SK-N-SH (cell line): ENCODE measurements around the gene AP4S1. TPM values are rescaled to one million over a fixed set of nuclear protein-coding genes. Genes with fewer than 3 reads are reported as not detected.

Experiments used
- CTCF ChIA-PET: fragments of 300-600, 350-600 bp; formaldehyde crosslinking; extraction: SDS; loops from one replicate; lab custom pipeline; 2021; lab: Yijun Ruan, JAX
- POLR2A ChIA-PET: fragments of 350-600 bp; sonication (Branson Sonifier 250); formaldehyde crosslinking; extraction: SDS; loops from one replicate; lab custom pipeline; 2020; ENCODE audit warnings: antibody characterized with exemption, inconsistent platforms; lab: Yijun Ruan, JAX
- DNase-seq: peaks from one replicate; pipeline ENCODE4 v3.0.0; 2012
- H2AFZ ChIP-seq: fragments of 200-600 bp; sonication (generic); 2 replicates; pipeline ENCODE4 v1.8.1; 2016; ENCODE audit warnings: antibody characterized with exemption, mild to moderate bottlenecking, low read depth
- H3F3A ChIP-seq: fragments of 200-600 bp; sonication (generic); replicated peaks from 2 replicates; pipeline ENCODE3; 2016; ENCODE audit warnings: antibody characterized with exemption, mild to moderate bottlenecking; ENCODE audit not compliant: insufficient read depth
- H3K27ac ChIP-seq, 2 experiments: fragments of 200-500 bp in 1 of 2; fragments of 200-600 bp in 1 of 2; sonication (Bioruptor generic) in 1 of 2; sonication (generic), shearing (Covaris generic) in 1 of 2; 2 replicates each; pipeline versions ENCODE4 v1.5.1 to v1.6.1; 2014 to 2016; ENCODE audit warnings: low read depth in 2 of 2, inconsistent platforms in 1 of 2, low read length in 1 of 2, mild to moderate bottlenecking in 1 of 2, mixed read lengths in 1 of 2
- H3K27me3 ChIP-seq: fragments of 200-600 bp; sonication (generic), shearing (Covaris generic); 2 replicates; pipeline ENCODE4 v1.6.1; 2016; ENCODE audit warnings: mixed run types; ENCODE audit not compliant: insufficient read depth
- H3K36me3 ChIP-seq, 2 experiments: fragments of 200-500 bp in 1 of 2; fragments of 200-600 bp in 1 of 2; sonication (Bioruptor generic) in 1 of 2; sonication (generic) in 1 of 2; replicated peaks in 1 of 2; 2 replicates each; pipeline versions ENCODE3 to v1.5.1; 2014 to 2016; ENCODE audit warnings: low read length in 1 of 2, mild to moderate bottlenecking in 1 of 2; ENCODE audit not compliant: insufficient read depth in 2 of 2, control insufficient read depth in 1 of 2
- H3K4me1 ChIP-seq, 2 experiments: fragments of 200-500 bp in 1 of 2; fragments of 200-600 bp in 1 of 2; sonication (Bioruptor generic) in 1 of 2; sonication (generic), shearing (Covaris generic) in 1 of 2; 2 replicates each; pipeline versions ENCODE4 v1.5.1 to v1.6.1; 2014 to 2016; ENCODE audit warnings: low read depth in 1 of 2, low read length in 1 of 2, mixed run types in 1 of 2; ENCODE audit not compliant: insufficient read depth in 2 of 2, control insufficient read depth in 1 of 2
- H3K4me2 ChIP-seq: fragments of 200-600 bp; sonication (generic), shearing (Covaris generic); 2 replicates; pipeline ENCODE4 v1.6.1; 2017; ENCODE audit warnings: mixed run types
- H3K4me3 ChIP-seq, 2 experiments: fragments of 200-500 bp in 1 of 2; fragments of 200-600 bp in 1 of 2; sonication (Bioruptor generic) in 1 of 2; sonication (generic), shearing (Covaris generic) in 1 of 2; 2 replicates each; pipeline versions ENCODE4 v1.5.1 to v1.8.1; 2014 to 2016; ENCODE audit warnings: low read depth in 2 of 2, inconsistent platforms in 1 of 2, low read length in 1 of 2, mild to moderate bottlenecking in 1 of 2, mixed read lengths in 1 of 2, moderate library complexity in 1 of 2
- H3K79me2 ChIP-seq: fragments of 200-600 bp; sonication (generic); 2 replicates; pipeline ENCODE4 v1.8.1; 2017; ENCODE audit warnings: mild to moderate bottlenecking; ENCODE audit not compliant: insufficient read depth
- H3K9ac ChIP-seq: fragments of 200-600 bp; sonication (generic); 2 replicates; pipeline ENCODE4 v1.6.1; 2017; ENCODE audit warnings: mixed run types
- H3K9me2 ChIP-seq: fragments of 200-600 bp; sonication (generic); 2 replicates; pipeline ENCODE4 v1.6.1; 2017; ENCODE audit warnings: mixed run types
- H3K9me3 ChIP-seq: fragments of 200-600 bp; sonication (generic); 2 replicates; pipeline ENCODE4 v1.6.1; 2017; ENCODE audit warnings: mixed run types, mild to moderate bottlenecking, moderate library complexity
- H4K20me1 ChIP-seq: fragments of 200-600 bp; sonication (generic); 2 replicates; pipeline ENCODE4 v1.6.1; 2017; ENCODE audit warnings: mild to moderate bottlenecking, mixed run types; ENCODE audit not compliant: insufficient read depth
- ELF1 ChIP-seq: IDR thresholded peaks from 2 replicates; pipeline ENCODE4 v1.4.0; 2012
- EZH2phosphoT487 ChIP-seq: fragments of 200-600 bp; sonication (generic); IDR thresholded peaks from 2 replicates; pipeline ENCODE4 v1.6.1; 2017; ENCODE audit warnings: low read depth, mixed run types, mild to moderate bottlenecking, antibody characterized with exemption, moderate library complexity, borderline replicate concordance
- FOSL2 ChIP-seq: IDR thresholded peaks from 2 replicates; pipeline ENCODE4 v1.4.0; 2012; ENCODE audit warnings: low read depth, mild to moderate bottlenecking, moderate library complexity, borderline replicate concordance
- FOXM1 ChIP-seq: IDR thresholded peaks from 2 replicates; pipeline ENCODE4 v1.4.0; 2012; ENCODE audit warnings: low read depth, mild to moderate bottlenecking
- JUND ChIP-seq: IDR thresholded peaks from 2 replicates; pipeline ENCODE4 v1.4.0; 2012
- NFIC ChIP-seq: IDR thresholded peaks from 2 replicates; pipeline ENCODE4 v1.4.0; 2012; ENCODE audit warnings: borderline replicate concordance
- NRF1 ChIP-seq: IDR thresholded peaks from 2 replicates; pipeline ENCODE4 v1.6.1; 2012; ENCODE audit warnings: low read depth, mild to moderate bottlenecking, low read length
- POLR2AphosphoS5 ChIP-seq: IDR thresholded peaks from 2 replicates; pipeline ENCODE4 v1.6.1; 2012; ENCODE audit warnings: low read depth, low read length
- RAD21 ChIP-seq: IDR thresholded peaks from 2 replicates; pipeline ENCODE4 v1.6.1; 2012; ENCODE audit warnings: mild to moderate bottlenecking, low read length
- SIN3A ChIP-seq: IDR thresholded peaks from 2 replicates; pipeline ENCODE4 v1.6.1; 2012; ENCODE audit warnings: low read depth, mild to moderate bottlenecking, low read length, moderate library complexity, borderline replicate concordance
- SMC3 ChIP-seq: IDR thresholded peaks from 2 replicates; pipeline ENCODE4 v1.6.1; 2012; ENCODE audit warnings: low read depth, low read length, improper control_type of control experiment
- TAF1 ChIP-seq: IDR thresholded peaks from 2 replicates; pipeline ENCODE4 v1.6.1; 2012; ENCODE audit warnings: low read depth, mild to moderate bottlenecking, low read length, moderate library complexity, borderline replicate concordance
- TCF12 ChIP-seq: IDR thresholded peaks from 2 replicates; pipeline ENCODE4 v1.4.0; 2012
- TEAD4 ChIP-seq: IDR thresholded peaks from 2 replicates; pipeline ENCODE4 v1.4.0; 2012; ENCODE audit warnings: mild to moderate bottlenecking, borderline replicate concordance; ENCODE audit not compliant: insufficient read depth
- YY1 ChIP-seq: IDR thresholded peaks from 2 replicates; pipeline ENCODE4 v1.4.0; 2012; ENCODE audit warnings: low read depth, mild to moderate bottlenecking
- WGBS: methylation state at CpG from one replicate; pipeline ENCODE4 v1.1.6; 2017; ENCODE audit warnings: low lambda C conversion rate; 5-methylcytosine and 5-hydroxymethylcytosine counted together
- polyA plus RNA-seq, 3 experiments: library from polyadenylated mRNA; depleted of rRNA; stranded (reverse); fragments of >200 nt; gene quantifications; 2 replicates each; pipeline ENCODE4 v1.2.3, GENCODE V29; 2012
- TF ChIP-seq, protein P1 (sequence below): fragments of 150-350 bp; IDR thresholded peaks from 2 replicates; pipeline ENCODE4 v1.6.1; 2016; ENCODE audit warnings: mild to moderate bottlenecking, low read depth, low read length
- TF ChIP-seq, protein P2 (sequence below): IDR thresholded peaks from 2 replicates; pipeline ENCODE4; 2012
- TF ChIP-seq, protein P3 (sequence below): IDR thresholded peaks from 2 replicates; pipeline ENCODE4 v1.4.0; 2012; ENCODE audit warnings: low read depth, borderline replicate concordance

The AP4S1 gene
- polyA plus RNA-seq, 1 of the 3 experiments (the other 2 are of a cell fraction): 1.7 TPM

DNA sequence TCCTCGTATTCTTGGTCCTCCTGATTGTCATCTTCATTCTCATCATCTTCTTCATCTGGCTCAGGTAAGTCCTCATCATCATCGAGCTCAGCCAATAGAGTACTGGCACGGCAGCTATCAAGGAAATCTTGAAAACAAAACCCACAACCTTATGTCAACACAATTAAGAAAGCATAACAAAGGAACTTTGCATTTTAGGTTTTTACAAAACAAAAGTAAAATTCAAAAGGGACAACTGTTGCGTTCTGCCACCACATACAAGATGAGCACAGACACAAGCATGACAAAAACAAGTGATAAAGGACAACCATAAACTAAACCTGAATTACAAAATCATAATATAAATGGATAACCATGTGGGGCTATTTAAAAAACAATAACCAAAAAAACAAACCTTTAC is 97.5 kb downstream of the AP4S1 start:
- Histone ChIP-seq H3K4me1 (no peaks in the 10 kb centered on the region), H3K9me2 (no peaks in the 10 kb centered on the region), H3K27me3 (no peaks in the 10 kb centered on the region), H3K4me2 (no peak overlapping the region), H3K9ac (no peak overlapping the region), H3F3A (no peaks in the 10 kb centered on the region), H4K20me1 (no peaks in the 10 kb centered on the region), H3K36me3 (peaks cover 62 to 84% of the 10 kb centered on the region in 2 experiments), H3K4me3 (no peak overlapping the region), H3K9me3 (no peaks in the 10 kb centered on the region), H3K79me2 (no peaks in the 10 kb centered on the region), H3K27ac (no peak overlapping the region), H2AFZ (no peak overlapping the region)
- CTCF ChIA-PET: no interaction called here
- no peak for TF ChIP-seq YY1
- TF ChIP-seq RAD21: no peak
- no peak for TF ChIP-seq JUND
- TF ChIP-seq, protein P1, sequence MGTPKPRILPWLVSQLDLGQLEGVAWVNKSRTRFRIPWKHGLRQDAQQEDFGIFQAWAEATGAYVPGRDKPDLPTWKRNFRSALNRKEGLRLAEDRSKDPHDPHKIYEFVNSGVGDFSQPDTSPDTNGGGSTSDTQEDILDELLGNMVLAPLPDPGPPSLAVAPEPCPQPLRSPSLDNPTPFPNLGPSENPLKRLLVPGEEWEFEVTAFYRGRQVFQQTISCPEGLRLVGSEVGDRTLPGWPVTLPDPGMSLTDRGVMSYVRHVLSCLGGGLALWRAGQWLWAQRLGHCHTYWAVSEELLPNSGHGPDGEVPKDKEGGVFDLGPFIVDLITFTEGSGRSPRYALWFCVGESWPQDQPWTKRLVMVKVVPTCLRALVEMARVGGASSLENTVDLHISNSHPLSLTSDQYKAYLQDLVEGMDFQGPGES: no peak
- no peak for TF ChIP-seq TEAD4
- no peak for TF ChIP-seq TCF12
- no peak for TF ChIP-seq NRF1
- no peak for TF ChIP-seq SMC3
- no peak for TF ChIP-seq ELF1
- TF ChIP-seq, protein P2, sequence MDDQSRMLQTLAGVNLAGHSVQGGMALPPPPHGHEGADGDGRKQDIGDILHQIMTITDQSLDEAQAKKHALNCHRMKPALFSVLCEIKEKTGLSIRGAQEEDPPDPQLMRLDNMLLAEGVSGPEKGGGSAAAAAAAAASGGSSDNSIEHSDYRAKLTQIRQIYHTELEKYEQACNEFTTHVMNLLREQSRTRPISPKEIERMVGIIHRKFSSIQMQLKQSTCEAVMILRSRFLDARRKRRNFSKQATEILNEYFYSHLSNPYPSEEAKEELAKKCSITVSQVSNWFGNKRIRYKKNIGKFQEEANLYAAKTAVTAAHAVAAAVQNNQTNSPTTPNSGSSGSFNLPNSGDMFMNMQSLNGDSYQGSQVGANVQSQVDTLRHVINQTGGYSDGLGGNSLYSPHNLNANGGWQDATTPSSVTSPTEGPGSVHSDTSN: no peak
- TF ChIP-seq TAF1: no peak
- TF ChIP-seq NFIC: no peak
- TF ChIP-seq POLR2AphosphoS5: no peak
- TF ChIP-seq SIN3A: no peak
- TF ChIP-seq FOSL2: no peak
- TF ChIP-seq, protein P3, sequence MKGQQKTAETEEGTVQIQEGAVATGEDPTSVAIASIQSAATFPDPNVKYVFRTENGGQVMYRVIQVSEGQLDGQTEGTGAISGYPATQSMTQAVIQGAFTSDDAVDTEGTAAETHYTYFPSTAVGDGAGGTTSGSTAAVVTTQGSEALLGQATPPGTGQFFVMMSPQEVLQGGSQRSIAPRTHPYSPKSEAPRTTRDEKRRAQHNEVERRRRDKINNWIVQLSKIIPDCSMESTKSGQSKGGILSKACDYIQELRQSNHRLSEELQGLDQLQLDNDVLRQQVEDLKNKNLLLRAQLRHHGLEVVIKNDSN: no peak
- no peak for TF ChIP-seq EZH2phosphoT487
- TF ChIP-seq FOXM1: no peak
- POLR2A ChIA-PET: no interaction called here
- 94% methylated on average over 4 of the region's 4 CpGs for WGBS
- no peak for DNase-seq

DNA sequence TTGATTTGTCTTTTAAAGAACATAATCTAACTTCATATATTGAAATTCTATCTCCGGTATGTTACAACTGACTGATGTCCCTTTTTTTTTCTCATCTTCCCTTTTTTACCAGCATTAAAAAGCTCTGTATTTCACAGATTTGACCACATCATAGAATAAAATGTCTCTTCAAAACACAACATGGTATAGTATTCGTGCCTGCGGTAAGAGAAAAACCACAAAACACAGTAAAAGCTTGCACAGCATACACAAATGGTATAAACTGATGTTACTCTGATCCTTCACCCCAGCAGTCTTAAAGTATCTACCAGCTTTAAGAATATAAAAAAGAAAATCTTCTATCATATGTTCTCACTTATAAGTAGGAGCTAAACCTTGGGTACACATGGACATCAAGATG is 98.7 kb downstream of the AP4S1 start:
- H3K27me3 ChIP-seq: no peaks in the 10 kb centered on the region
- H3K79me2 ChIP-seq: no peaks in the 10 kb centered on the region
- no peaks in the 10 kb centered on the region for H3K4me1 ChIP-seq
- H3K9me3 ChIP-seq: no peaks in the 10 kb centered on the region
- TF ChIP-seq, protein P1: no peak
- H3K36me3 ChIP-seq: peaks cover 69 to 82% of the 10 kb centered on the region in 2 experiments
- H3K9me2 ChIP-seq: no peaks in the 10 kb centered on the region
- H3K4me3 ChIP-seq: no peak overlapping the region
- H3F3A ChIP-seq: no peaks in the 10 kb centered on the region
- 98% methylated on average over 3 of the region's 3 CpGs for WGBS
- CTCF ChIA-PET: interaction anchor here (1.8 kb wide), 1 partner anchor 36 kb away, joined by 3 read pairs; no protein-coding TSS in a partner anchor
- H3K9ac ChIP-seq: no peak overlapping the region
- H2AFZ ChIP-seq: no peak overlapping the region
- POLR2A ChIA-PET: no interaction called here
- no peak overlapping the region for H3K27ac ChIP-seq
- no peak for DNase-seq
- H3K4me2 ChIP-seq: no peak overlapping the region
- H4K20me1 ChIP-seq: no peaks in the 10 kb centered on the region
